IMR-90 (cell line): ENCODE results near the gene AUNIP. TPM values are rescaled to one million over a fixed set of nuclear protein-coding genes. Genes with fewer than 3 reads are reported as not detected.

ENCODE experiments used
- ATAC-seq: fragments of 200-7000 bp; cut with Tn5 transposase; 2 replicates; pipeline ENCODE4 v1.9.1; 2020; ENCODE audit warnings: low read depth, mild to moderate bottlenecking, moderate library complexity
- BruUV-seq: library from RNA; stranded (reverse); fragments of 400-500 nt; replicated peaks from 2 replicates; lab custom pipeline; 2021; lab: Mats Ljungman, UMichigan
- CTCF ChIA-PET: fragments of 300-600 bp; formaldehyde crosslinking; extraction: SDS; loops from one replicate; lab custom pipeline; 2021; ENCODE audit warnings: antibody characterized with exemption; lab: Yijun Ruan, JAX
- POLR2A ChIA-PET: fragments of 300-600 bp; sonication (Branson Sonifier 250); formaldehyde crosslinking; loops from one replicate; lab custom pipeline; 2022; ENCODE audit warnings: antibody characterized with exemption; ENCODE audit not compliant: unreplicated experiment; lab: Charles Lee
- DNase-seq: peaks from one replicate; pipeline ENCODE4 v3.0.0; 2013
- H2AFZ ChIP-seq: replicated peaks from 2 replicates; pipeline ENCODE3; 2013; ENCODE audit warnings: low read length, mild to moderate bottlenecking; ENCODE audit not compliant: poor library complexity
- H2AK5ac ChIP-seq: 2 replicates; pipeline ENCODE4 v1.6.1; 2013; ENCODE audit warnings: low read depth, low read length, inconsistent platforms
- H2AK9ac ChIP-seq: replicated peaks from 2 replicates; pipeline ENCODE3; 2013; ENCODE audit warnings: mild to moderate bottlenecking, low read depth, low read length, moderate library complexity; ENCODE audit not compliant: poor library complexity
- H2BK120ac ChIP-seq: 2 replicates; pipeline ENCODE4 v1.6.1; 2013; ENCODE audit warnings: low read depth, low read length, inconsistent platforms
- H2BK15ac ChIP-seq: 3 replicates; pipeline ENCODE4 v1.6.1; 2013; ENCODE audit warnings: low read depth, low read length, inconsistent platforms
- H2BK20ac ChIP-seq: 2 replicates; pipeline ENCODE4 v1.6.1; 2013; ENCODE audit warnings: low read depth, mild to moderate bottlenecking, inconsistent platforms, low read length, moderate library complexity
- H2BK5ac ChIP-seq: 2 replicates; pipeline ENCODE4 v1.6.1; 2013; ENCODE audit warnings: mild to moderate bottlenecking, low read depth, low read length, inconsistent platforms; ENCODE audit not compliant: poor library complexity, severe bottlenecking
- H3K14ac ChIP-seq: replicated peaks from 2 replicates; pipeline ENCODE4 v1.6.1; 2013; ENCODE audit warnings: low read depth, low read length, inconsistent platforms
- H3K18ac ChIP-seq: 2 replicates; pipeline ENCODE4 v1.6.1; 2013; ENCODE audit warnings: low read depth, low read length, control low read depth
- H3K23ac ChIP-seq: 2 replicates; pipeline ENCODE4 v1.6.1; 2013; ENCODE audit warnings: low read depth, low read length, inconsistent platforms
- H3K27ac ChIP-seq: 2 replicates; pipeline ENCODE4 v1.5.1; 2013; ENCODE audit warnings: mild to moderate bottlenecking, control low read depth, low read length; ENCODE audit not compliant: insufficient read depth
- H3K27me3 ChIP-seq: 2 replicates; pipeline ENCODE4 v1.6.1; 2013; ENCODE audit warnings: low read length; ENCODE audit not compliant: control insufficient read depth, insufficient read depth
- H3K36me3 ChIP-seq: 2 replicates; pipeline ENCODE4 v1.6.1; 2013; ENCODE audit warnings: low read length, mixed read lengths; ENCODE audit not compliant: control insufficient read depth, insufficient read depth
- H3K4ac ChIP-seq: 2 replicates; pipeline ENCODE4 v1.6.1; 2013; ENCODE audit warnings: low read depth, low read length, inconsistent platforms
- H3K4me1 ChIP-seq: 2 replicates; pipeline ENCODE4 v1.6.1; 2013; ENCODE audit warnings: low read length, mixed read lengths; ENCODE audit not compliant: control insufficient read depth, insufficient read depth
- H3K4me2 ChIP-seq: 2 replicates; pipeline ENCODE4 v1.6.1; 2013; ENCODE audit warnings: low read depth, mild to moderate bottlenecking, control low read depth, low read length, moderate library complexity
- H3K4me3 ChIP-seq: 2 replicates; pipeline ENCODE4 v1.5.1; 2013; ENCODE audit warnings: low read depth, mild to moderate bottlenecking, control low read depth, low read length, moderate library complexity; ENCODE audit not compliant: insufficient read depth
- H3K56ac ChIP-seq: 2 replicates; pipeline ENCODE4 v1.6.1; 2013; ENCODE audit warnings: low read length, inconsistent platforms; ENCODE audit not compliant: insufficient read depth; ENCODE audit errors: extremely low read depth
- H3K79me1 ChIP-seq, 2 experiments: 2 replicates each; pipeline ENCODE4 v1.6.1; 2013; ENCODE audit warnings: low read length in 2 of 2, inconsistent platforms in 1 of 2, low read depth in 1 of 2
- H3K9ac ChIP-seq: 2 replicates; pipeline ENCODE4 v1.6.1; 2013; ENCODE audit warnings: low read depth, low read length, control low read depth
- H3K9me1 ChIP-seq: 2 replicates; pipeline ENCODE4 v1.6.1; 2013; ENCODE audit warnings: low read length, inconsistent platforms; ENCODE audit not compliant: insufficient read depth
- H3K9me3 ChIP-seq: 2 replicates; pipeline ENCODE4 v1.6.1; 2013; ENCODE audit warnings: low read length; ENCODE audit not compliant: control insufficient read depth, insufficient read depth
- H4K20me1 ChIP-seq: 2 replicates; pipeline ENCODE4 v1.6.1; 2013; ENCODE audit warnings: low read length, inconsistent platforms; ENCODE audit not compliant: insufficient read depth
- H4K5ac ChIP-seq: 2 replicates; pipeline ENCODE4 v1.6.1; 2013; ENCODE audit warnings: mild to moderate bottlenecking, low read depth, low read length, control low read depth
- H4K8ac ChIP-seq, 2 experiments: 2 replicates each; pipeline ENCODE4 v1.6.1; 2013; ENCODE audit warnings: low read depth in 2 of 2, low read length in 2 of 2, control low read depth in 1 of 2, inconsistent platforms in 1 of 2
- H4K91ac ChIP-seq: 2 replicates; pipeline ENCODE4 v1.6.1; 2013; ENCODE audit warnings: low read depth, low read length, inconsistent platforms; ENCODE audit not compliant: insufficient read depth
- BHLHE40 ChIP-seq: fragments of 150-350 bp; IDR thresholded peaks from 2 replicates; pipeline ENCODE4 v1.6.1; 2016; ENCODE audit warnings: mild to moderate bottlenecking, low read depth, low read length
- CEBPB ChIP-seq: IDR thresholded peaks from 2 replicates; pipeline ENCODE4 v1.6.1; 2012; ENCODE audit warnings: low read depth, low read length, improper control_type of control experiment
- FOS ChIP-seq: fragments of 150-350 bp; IDR thresholded peaks from 2 replicates; pipeline ENCODE4 v1.6.1; 2016; ENCODE audit warnings: low read depth, low read length
- MAZ ChIP-seq: IDR thresholded peaks from 2 replicates; pipeline ENCODE4 v1.6.1; 2012; ENCODE audit warnings: low read depth, mild to moderate bottlenecking, low read length, improper control_type of control experiment, moderate library complexity, borderline replicate concordance
- MXI1 ChIP-seq: IDR thresholded peaks from 2 replicates; pipeline ENCODE4 v1.6.1; 2012; ENCODE audit warnings: low read depth, mild to moderate bottlenecking, low read length, moderate library complexity, borderline replicate concordance
- POLR2A ChIP-seq: IDR thresholded peaks from 2 replicates; pipeline ENCODE4 v1.6.1; 2012; ENCODE audit warnings: mild to moderate bottlenecking, low read depth, low read length
- RAD21 ChIP-seq: IDR thresholded peaks from 2 replicates; pipeline ENCODE4 v1.6.1; 2012; ENCODE audit warnings: low read length, improper control_type of control experiment
- RCOR1 ChIP-seq: IDR thresholded peaks from 2 replicates; pipeline ENCODE4 v1.6.1; 2012; ENCODE audit warnings: mild to moderate bottlenecking, low read length, improper control_type of control experiment; ENCODE audit not compliant: insufficient replicate concordance
- SMC3 ChIP-seq: fragments of 150-350 bp; IDR thresholded peaks from 2 replicates; pipeline ENCODE4 v1.6.1; 2016; ENCODE audit warnings: low read depth, mild to moderate bottlenecking, antibody characterized with exemption, low read length, moderate library complexity
- WGBS, 2 experiments: methylation state at CpG; one replicate each; pipeline versions ENCODE4 v1.1.5 to v1.1.7; 2013; ENCODE audit warnings: missing lambda C conversion rate in 2 of 2; ENCODE audit not compliant: insufficient read length in 1 of 2; ENCODE audit errors: extremely low coverage in 2 of 2; 5-methylcytosine and 5-hydroxymethylcytosine counted together
- dilution Hi-C: fragments of 300-500 bp; cut with HindIII; formaldehyde crosslinking; loops from one replicate; pipeline ENCODE4 v1.14.3; 2018; ENCODE audit warnings: low sequenced_read_pairs; ENCODE audit not compliant: unreplicated experiment
- in situ Hi-C: fragments of 300-500 bp; cut with MboI; formaldehyde crosslinking; loops from 3 replicates; pipeline ENCODE4 v1.14.3; 2019; ENCODE audit warnings: low sequenced_read_pairs, inconsistent platforms, mixed read lengths
- intact Hi-C: fragments of 100-400 bp; cut with micrococcal nuclease; formaldehyde crosslinking; loops from 2 replicates; pipeline ENCODE4 v1.10.0; 2022
- polyA plus RNA-seq, 3 experiments: library from polyadenylated mRNA; depleted of rRNA; stranded (reverse); fragments of >200 nt; gene quantifications; 2 replicates each; pipeline ENCODE4 v1.2.3, GENCODE V29; 2012; ENCODE audit warnings: low replicate concordance in 1 of 3
- total RNA-seq: library from RNA; depleted of rRNA; stranded (reverse); fragments of >200 nt; gene quantifications from 2 replicates; pipeline ENCODE4 v1.2.3, GENCODE V29; 2012
- TF ChIP-seq, protein P1 (sequence below): fragments of 150-350 bp; IDR thresholded peaks from 2 replicates; pipeline ENCODE4 v1.6.1; 2017; ENCODE audit warnings: mild to moderate bottlenecking, antibody characterized with exemption, low read length, low read depth
- TF ChIP-seq, protein P2 (sequence below): fragments of 150-350 bp; IDR thresholded peaks from 2 replicates; pipeline ENCODE4 v1.6.1; 2016; ENCODE audit warnings: low read depth, mild to moderate bottlenecking, low read length, moderate library complexity, borderline replicate concordance

The AUNIP gene
- total and polyA plus RNA-seq, 2 of the 4 experiments (the other 2 are of a cell fraction) = 2.4 to 5.0 TPM

DNA sequence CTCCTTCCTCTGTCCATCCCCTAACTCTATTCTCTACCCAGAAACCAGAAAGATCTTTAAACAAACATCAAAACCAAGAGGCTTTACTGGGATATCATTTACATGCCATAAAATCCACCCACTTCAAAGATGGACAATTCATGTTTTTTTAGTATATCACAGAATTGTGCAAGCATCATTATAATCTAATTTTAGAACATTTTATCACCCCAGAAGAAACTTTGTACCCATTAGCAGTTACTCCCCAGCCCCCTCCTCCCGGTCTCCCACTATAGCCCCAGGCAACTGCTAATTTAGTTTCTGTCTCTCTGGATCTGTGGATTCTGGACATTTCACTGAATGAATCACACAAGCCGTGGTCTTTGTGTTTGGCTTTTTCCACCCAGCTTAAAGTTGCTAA is 64.0 kb downstream of the AUNIP start:
- Histone ChIP-seq H3K27me3 (no peaks in the 10 kb centered on the region), H3K9me3 (no peaks in the 10 kb centered on the region), H4K5ac (no peak overlapping the region), H3K23ac (no peak overlapping the region), H3K18ac (no peak overlapping the region), H2BK15ac (no peak overlapping the region; the same call in 2 of the 3 replicates), H3K4ac (no peak overlapping the region), H3K27ac (no peak overlapping the region), H2BK5ac (no peak overlapping the region), H3K4me1 (peaks cover 6% of the 10 kb centered on the region), H3K4me3 (no peak overlapping the region), H3K79me1 (no peaks in the 10 kb centered on the region), H2AFZ (no peak overlapping the region), H3K36me3 (no peaks in the 10 kb centered on the region; the same call in 1 of the 2 replicates), H3K4me2 (no peak overlapping the region), H2AK9ac (peak overlapping the region; percentile 31), H2AK5ac (peak overlapping the region; percentile 33), H4K20me1 (no peaks in the 10 kb centered on the region), H3K14ac (peak overlapping the region; percentile 52; the same call in 1 of the 2 replicates), H4K91ac (no peak overlapping the region), H3K9me1 (no peaks in the 10 kb centered on the region), H2BK20ac (no peak overlapping the region), H3K56ac (no peak overlapping the region), H4K8ac (no peak overlapping the region), H2BK120ac (no peak overlapping the region), H3K9ac (no peak overlapping the region; the same call in 1 of the 2 replicates)
- intact Hi-C loops = loop anchor here (5.0 kb wide), 1 partner anchor 83 kb away; no protein-coding TSS in a partner anchor
- ChIA-PET POLR2A (no interaction called here), CTCF (interaction anchor here (1.0 to 1.4 kb wide), 2 partner anchors 100 to 186 kb away, joined by 3 to 7 read pairs; no protein-coding TSS in a partner anchor)
- WGBS, 2 experiments = no CpG with 5 or more reads among the region's 2 CpGs
- dilution Hi-C loops = no loop called here
- in situ Hi-C loops = no loop called here
- DNase-seq (peak; percentile 30), ATAC-seq (no peak)
- no TSS peak for BruUV-seq
- TF ChIP-seq SMC3 (no peak), RCOR1 (no peak), BHLHE40 (no peak), CEBPB (no peak), MXI1 (no peak), POLR2A (no peak), MAZ (no peak), RAD21 (no peak), FOS (no peak)
- TF ChIP-seq, protein P1, sequence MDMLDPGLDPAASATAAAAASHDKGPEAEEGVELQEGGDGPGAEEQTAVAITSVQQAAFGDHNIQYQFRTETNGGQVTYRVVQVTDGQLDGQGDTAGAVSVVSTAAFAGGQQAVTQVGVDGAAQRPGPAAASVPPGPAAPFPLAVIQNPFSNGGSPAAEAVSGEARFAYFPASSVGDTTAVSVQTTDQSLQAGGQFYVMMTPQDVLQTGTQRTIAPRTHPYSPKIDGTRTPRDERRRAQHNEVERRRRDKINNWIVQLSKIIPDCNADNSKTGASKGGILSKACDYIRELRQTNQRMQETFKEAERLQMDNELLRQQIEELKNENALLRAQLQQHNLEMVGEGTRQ = no peak
- TF ChIP-seq, protein P2, sequence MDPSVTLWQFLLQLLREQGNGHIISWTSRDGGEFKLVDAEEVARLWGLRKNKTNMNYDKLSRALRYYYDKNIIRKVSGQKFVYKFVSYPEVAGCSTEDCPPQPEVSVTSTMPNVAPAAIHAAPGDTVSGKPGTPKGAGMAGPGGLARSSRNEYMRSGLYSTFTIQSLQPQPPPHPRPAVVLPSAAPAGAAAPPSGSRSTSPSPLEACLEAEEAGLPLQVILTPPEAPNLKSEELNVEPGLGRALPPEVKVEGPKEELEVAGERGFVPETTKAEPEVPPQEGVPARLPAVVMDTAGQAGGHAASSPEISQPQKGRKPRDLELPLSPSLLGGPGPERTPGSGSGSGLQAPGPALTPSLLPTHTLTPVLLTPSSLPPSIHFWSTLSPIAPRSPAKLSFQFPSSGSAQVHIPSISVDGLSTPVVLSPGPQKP = no peak
